GM12891 (cell line): ENCODE data around the gene EPB41L4A.

ENCODE experiments used
- DNase-seq: peaks from one replicate; pipeline ENCODE4 v3.0.0; 2011; ENCODE audit warnings: low spot score; ENCODE audit not compliant: insufficient read length
- FAIRE-seq: peaks from 2 replicates; lab custom pipeline; 2011; peaks lifted over from hg19 to GRCh38; lab: Jason Lieb, UNC
- PAX5 ChIP-seq: IDR thresholded peaks from 2 replicates; pipeline ENCODE4 v1.6.1; 2011; ENCODE audit warnings: low read length, moderate library complexity, mild to moderate bottlenecking; ENCODE audit not compliant: insufficient read depth, severe bottlenecking
- POLR2A ChIP-seq: IDR thresholded peaks from 2 replicates; pipeline ENCODE4 v1.6.1; 2011; ENCODE audit warnings: low read depth, low read length, control low read depth
- POLR2AphosphoS5 ChIP-seq: IDR thresholded peaks from 2 replicates; pipeline ENCODE4 v1.6.1; 2011; ENCODE audit warnings: low read depth, low read length, control low read depth
- POU2F2 ChIP-seq: IDR thresholded peaks from 2 replicates; pipeline ENCODE4 v1.6.1; 2011; ENCODE audit warnings: low read depth, mild to moderate bottlenecking, control low read depth, low read length, moderate library complexity
- SPI1 ChIP-seq: IDR thresholded peaks from 2 replicates; pipeline ENCODE4 v1.6.1; 2011; ENCODE audit warnings: low read depth, low read length, control low read depth
- TAF1 ChIP-seq: IDR thresholded peaks from 2 replicates; pipeline ENCODE4 v1.6.1; 2011; ENCODE audit warnings: low read depth, low read length, control low read depth

EPB41L4A gene

DNA sequence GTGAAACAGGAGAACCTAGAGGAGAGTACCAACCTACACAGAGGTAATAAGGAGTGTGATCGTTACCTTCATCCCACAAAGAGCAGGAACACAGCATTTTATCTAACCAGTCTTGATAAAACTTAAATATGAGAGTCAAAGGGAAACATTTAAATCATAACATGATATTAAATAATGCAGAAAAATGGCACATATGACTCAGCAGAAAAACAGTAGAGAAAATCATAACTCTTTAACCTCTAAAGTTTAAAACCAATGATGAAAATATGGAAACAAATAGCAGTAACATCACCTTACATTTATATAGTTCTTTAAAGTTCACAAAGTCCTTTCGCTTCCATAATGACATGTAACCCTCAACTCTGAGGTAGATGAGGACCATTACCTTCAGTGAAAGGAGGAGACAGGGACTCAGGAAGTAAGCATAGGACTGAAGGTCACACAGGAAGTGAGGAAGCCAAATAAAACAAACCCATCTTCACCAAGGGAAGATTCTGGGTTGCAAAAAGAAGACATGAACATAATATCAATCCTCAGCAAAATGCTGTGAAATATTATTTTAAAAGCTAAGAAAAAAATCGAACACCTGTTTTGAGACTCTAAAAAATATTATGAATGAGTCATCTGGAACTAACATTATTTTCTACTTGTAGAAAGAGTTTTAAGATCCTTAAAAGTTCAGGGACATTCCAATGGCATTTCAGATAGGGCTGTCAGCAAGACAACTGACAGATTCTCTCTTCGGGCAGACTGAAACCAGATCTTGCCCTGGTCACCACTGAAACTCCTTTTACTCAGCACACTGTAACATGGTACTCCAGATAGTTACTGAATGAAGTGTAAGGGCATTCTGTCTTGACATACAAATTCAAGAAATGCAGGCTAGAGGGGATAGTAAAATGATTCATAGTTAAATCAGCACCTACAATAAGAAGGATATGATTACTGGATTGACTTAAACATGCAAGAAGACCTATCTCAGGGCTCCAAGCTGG is 148.5 kb downstream of the EPB41L4A start:
- FAIRE-seq: peak; percentile 90
- TF ChIP-seq TAF1: no peak
- TF ChIP-seq PAX5: no peak
- TF ChIP-seq POLR2A: no peak
- no peak for TF ChIP-seq SPI1
- no peak for TF ChIP-seq POLR2AphosphoS5
- TF ChIP-seq POU2F2: no peak
- DNase-seq: peak; percentile 10

DNA sequence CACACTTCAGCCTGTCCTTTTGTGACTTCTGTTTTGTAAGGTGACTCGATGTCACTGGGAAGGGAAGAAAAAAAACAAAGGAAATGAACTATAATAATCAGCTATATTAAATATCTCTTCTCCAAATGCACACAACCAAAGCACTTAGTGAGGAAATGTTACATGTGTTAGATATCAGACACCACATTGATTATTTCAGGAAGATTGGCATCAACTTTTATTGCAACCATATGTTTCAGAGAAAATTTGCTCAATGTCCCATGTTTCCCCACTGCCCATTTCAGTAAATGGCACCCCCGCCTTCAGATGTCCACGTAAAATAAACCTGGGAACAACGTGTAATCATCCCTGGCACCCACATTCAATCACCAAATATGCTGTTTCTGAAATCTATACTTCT is 151.8 kb downstream of the EPB41L4A start:
- TF ChIP-seq POU2F2 (no peak), POLR2AphosphoS5 (no peak), SPI1 (no peak), PAX5 (no peak), TAF1 (no peak), POLR2A (no peak)
- FAIRE-seq: no peak
- no peak for DNase-seq

DNA sequence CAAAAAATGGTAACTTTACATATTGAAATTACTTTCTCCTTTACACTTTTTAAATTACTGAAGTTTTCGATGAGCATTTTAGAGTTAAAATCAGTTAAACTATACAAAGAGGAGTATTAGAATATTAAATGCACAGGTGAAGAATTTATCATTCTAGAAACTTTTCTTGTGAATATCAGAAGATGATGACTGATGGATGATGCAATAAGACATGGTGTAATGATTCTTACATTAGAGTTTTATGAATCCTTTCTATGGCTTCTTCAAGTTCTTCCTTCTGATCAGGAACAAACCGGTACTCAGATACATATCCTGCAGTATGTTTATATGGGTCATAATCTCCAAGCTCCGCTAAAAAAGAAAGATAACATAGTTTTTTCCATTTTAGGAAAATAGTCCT is 154.4 kb downstream of the EPB41L4A start:
- FAIRE-seq (no peak), DNase-seq (no peak)
- no peak for TF ChIP-seq TAF1
- TF ChIP-seq SPI1: no peak
- TF ChIP-seq POLR2A: no peak
- no peak for TF ChIP-seq POLR2AphosphoS5
- no peak for TF ChIP-seq PAX5
- TF ChIP-seq POU2F2: no peak

DNA sequence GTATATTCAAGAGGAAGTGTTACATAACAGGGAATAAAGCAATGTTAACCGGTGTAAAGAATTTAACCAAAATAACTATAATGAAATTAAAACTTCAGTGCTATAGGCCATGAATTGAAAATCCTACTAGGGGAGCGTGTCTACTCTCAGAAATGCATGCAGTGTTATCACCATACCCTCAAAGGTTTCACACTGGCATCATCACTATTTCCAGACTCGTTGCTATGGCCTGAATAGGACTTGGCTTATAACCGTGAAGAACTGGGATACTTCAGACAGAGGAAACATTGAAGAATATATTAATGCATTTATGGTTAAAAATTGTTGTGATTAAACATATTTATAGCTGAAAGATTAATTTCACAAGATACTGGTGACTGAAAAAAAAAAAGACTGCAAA is 154.9 kb downstream of the EPB41L4A start:
- DNase-seq (no peak), FAIRE-seq (no peak)
- TF ChIP-seq PAX5 (no peak), POLR2A (no peak), TAF1 (no peak), POLR2AphosphoS5 (no peak), POU2F2 (no peak), SPI1 (no peak)

DNA sequence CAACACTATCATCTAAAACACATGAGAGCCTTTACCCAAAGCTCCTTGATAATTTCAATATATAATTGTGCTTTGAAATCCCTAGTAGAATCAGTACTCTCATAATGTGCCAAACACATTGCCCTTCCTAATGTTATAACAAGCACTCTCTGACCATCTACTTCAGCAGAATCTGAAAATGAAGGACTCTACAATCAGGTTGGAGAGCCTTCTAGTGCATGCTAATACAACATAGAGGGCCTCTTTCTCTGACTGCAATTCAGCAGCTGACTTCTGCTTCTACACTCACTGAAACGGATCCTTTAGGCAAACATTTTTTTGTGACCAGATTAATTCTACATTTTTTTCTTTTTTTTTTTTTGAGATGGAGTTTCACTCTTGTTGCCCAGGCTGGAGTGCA is 155.6 kb downstream of the EPB41L4A start:
- DNase-seq: no peak
- no peak for FAIRE-seq
- no peak for TF ChIP-seq SPI1

DNA sequence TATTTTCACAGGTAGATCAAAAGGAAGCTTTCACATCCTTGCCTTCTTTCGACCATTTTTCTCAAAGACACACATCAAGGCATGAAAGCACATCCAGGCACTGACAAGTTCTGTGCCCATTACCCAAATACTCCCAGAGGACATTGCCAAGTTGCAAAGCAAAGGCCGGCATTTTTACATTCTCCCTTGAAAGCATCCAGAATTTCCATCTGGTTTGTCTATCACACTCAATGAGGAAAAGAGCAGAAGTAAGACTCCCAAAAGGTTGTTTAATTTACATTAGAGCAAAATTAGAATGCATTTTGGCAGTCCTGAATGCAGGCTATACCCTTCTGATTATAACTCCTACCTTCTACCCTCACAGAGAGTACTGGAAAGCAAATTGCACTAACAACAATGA is 160.5 kb downstream of the EPB41L4A start:
- TF ChIP-seq POLR2A (no peak), POLR2AphosphoS5 (no peak), POU2F2 (no peak)
- DNase-seq (no peak), FAIRE-seq (no peak)

DNA sequence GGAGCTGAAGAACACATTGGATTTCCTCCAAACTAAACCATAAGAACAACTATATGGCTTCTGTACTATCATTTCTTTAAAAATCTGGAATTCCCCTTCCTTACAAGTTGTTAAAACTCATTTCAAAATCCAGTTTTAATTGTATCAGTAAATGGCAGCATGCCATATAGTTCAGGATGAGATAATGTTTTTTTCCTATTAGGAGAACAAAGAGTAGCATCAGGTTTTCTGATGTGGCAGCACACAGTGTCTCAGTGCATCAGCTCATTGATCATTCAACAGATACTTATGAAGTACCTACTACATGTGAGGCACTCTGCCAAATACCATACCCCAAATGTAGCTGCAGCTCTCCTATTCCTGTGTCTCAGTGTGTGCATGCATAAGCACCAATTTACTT is 161.1 kb downstream of the EPB41L4A start:
- FAIRE-seq (no peak), DNase-seq (no peak)
- TF ChIP-seq POU2F2: no peak
- no peak for TF ChIP-seq SPI1
- no peak for TF ChIP-seq POLR2A
- TF ChIP-seq PAX5: no peak
- TF ChIP-seq TAF1: no peak
- no peak for TF ChIP-seq POLR2AphosphoS5

DNA sequence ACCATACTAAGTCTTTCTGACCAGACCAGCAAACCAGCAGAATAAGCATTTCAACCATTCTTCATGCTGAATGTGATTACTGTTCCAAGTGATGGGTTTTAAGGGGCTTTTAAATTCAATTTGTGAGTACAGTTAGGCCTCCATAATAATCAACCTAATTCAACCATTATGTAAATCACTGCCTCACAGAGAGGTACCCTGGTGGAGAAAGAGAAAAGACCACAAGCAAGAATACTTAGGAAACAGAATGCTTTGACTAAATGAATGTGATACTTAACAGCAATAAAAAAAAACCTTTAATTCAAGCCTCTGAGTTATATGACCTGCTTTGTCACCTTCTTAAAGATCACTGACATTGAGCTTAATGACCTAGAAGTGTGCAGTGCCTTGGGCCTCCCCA is 162.1 kb downstream of the EPB41L4A start:
- FAIRE-seq: no peak

DNA sequence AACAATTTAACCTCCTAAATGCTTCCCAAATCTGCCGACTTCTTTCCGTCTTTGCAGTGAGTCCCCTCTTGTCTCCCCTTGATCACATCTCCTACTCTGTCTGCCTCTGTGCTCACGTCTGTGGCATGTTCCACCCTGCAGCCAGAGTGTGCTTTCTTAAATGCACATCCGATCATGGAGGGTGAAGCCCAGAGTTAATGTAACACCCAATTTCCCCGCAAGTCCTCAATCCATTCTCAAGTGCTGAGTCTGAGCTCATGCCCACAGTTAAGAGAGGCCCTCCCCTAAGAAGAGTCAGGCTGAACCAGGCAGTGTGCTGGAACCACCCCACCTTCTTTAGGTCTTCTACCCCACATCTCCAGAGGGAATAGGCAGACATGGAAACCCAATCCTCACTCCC is 164.8 kb downstream of the EPB41L4A start:
- TF ChIP-seq POU2F2 (no peak), SPI1 (no peak), POLR2A (no peak), POLR2AphosphoS5 (no peak), PAX5 (no peak), TAF1 (no peak)
- DNase-seq (no peak), FAIRE-seq (no peak)

More for the DNA sequence above, 162.1 kb downstream of the EPB41L4A start:
- TF ChIP-seq SPI1 (no peak), TAF1 (no peak), POLR2AphosphoS5 (no peak), PAX5 (no peak), POU2F2 (no peak), POLR2A (no peak)
- DNase-seq: no peak

DNA sequence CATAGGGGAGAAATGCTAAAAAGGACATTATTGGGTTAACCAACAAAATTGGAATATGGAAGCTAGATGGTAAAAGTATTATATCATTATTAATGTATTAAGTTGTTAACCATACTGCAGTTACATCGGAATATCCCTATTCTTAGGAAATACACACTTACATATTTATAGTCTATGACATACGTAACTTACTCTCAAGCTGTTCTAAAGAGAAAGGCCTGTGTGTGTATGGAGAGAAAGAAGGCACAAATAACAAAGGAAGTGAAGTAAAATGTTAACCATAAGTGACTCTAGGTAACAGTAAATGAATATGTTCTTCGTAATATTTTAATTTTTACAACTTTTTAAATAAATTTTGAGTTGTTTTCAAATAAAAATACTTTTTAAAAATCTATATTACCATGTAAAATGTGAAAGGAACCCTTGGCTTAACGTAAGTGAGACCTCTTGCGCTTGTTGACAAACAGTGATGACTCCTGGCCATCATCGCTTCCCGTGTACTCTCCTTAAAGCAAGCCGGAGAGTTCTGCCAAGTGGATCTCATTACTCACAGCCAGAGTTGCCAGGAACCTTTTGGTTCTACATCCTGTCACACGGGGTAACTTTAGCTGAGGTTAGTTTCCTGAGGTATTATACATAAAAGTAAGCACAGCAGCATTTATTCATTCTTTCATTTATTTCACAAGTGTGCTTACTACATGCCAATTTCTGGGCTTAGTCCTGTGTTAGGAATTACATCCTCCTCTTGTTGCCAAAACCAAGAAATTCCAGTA is 165.4 kb downstream of the EPB41L4A start:
- FAIRE-seq (no peak), DNase-seq (no peak)
- TF ChIP-seq TAF1 (no peak), POU2F2 (no peak), POLR2A (no peak), SPI1 (no peak), PAX5 (no peak), POLR2AphosphoS5 (no peak)
